Measurements from ENCODE around the gene NABP2. TPM values are rescaled to one million over a fixed set of nuclear protein-coding genes. Genes with fewer than 3 reads are reported as not detected.
"Not testable (repeated sequence)": the region's sequence is repeated elsewhere in the genome, so short reads cannot be mapped to it uniquely, and the experiment has no call there.

NABP2 gene
- polyA plus RNA-seq (ENCODE audit: insufficient read length in 3 of 3): 10 to 100 TPM; 26.1 to 31.5 (median 29.5) TPM

- DNase-seq (ENCODE audit: low read depth in 3 of 3, low spot score in 2 of 3): peak; percentile 94 to 97 (median 94)
Observed at GRCh38 chr12:56224102-56224701, at the start of gene NABP2. NABP2 (plus strand) TSS chr12:56224342; CDS start chr12:56224857, 515 bp downstream.

- DNase-seq (ENCODE audit: low read depth in 3 of 3, low spot score in 2 of 3): no peak
Observed at GRCh38 chr12:56178347-56178746, 45.8 kb upstream of the NABP2 start.

GRCh38 chr12:56186957-56187356, 37.2 kb upstream of the NABP2 start:
- DNase-seq (ENCODE audit: low read depth in 3 of 3, low spot score in 2 of 3): no peak

GRCh38 chr12:56188131-56188777, 35.9 kb upstream of the NABP2 start:
- DNase-seq (ENCODE audit: low read depth in 3 of 3, low spot score in 2 of 3): no peak

GRCh38 chr12:56188778-56189098, 35.4 kb upstream of the NABP2 start:
- no peak for DNase-seq (ENCODE audit: low read depth in 3 of 3, low spot score in 2 of 3)

GRCh38 chr12:56189099-56189917, 34.8 kb upstream of the NABP2 start, which contains the start of gene SMARCC2:
SMARCC2 (minus strand) TSS chr12:56189483; CDS start chr12:56189461, 22 bp downstream.
- DNase-seq (ENCODE audit: low read depth in 3 of 3, low spot score in 2 of 3): peak in 2 of 3 donors; percentile 72 to 78

- DNase-seq (ENCODE audit: low read depth in 3 of 3, low spot score in 2 of 3): peak; percentile 86 to 91 (median 89)
Observed at GRCh38 chr12:56189918-56190694, 34.0 kb upstream of the NABP2 start.

GRCh38 chr12:56190695-56191155, 33.4 kb upstream of the NABP2 start:
- DNase-seq (ENCODE audit: low read depth in 3 of 3, low spot score in 2 of 3): no peak

GRCh38 chr12:56192582-56192981, 31.6 kb upstream of the NABP2 start:
- no peak for DNase-seq (ENCODE audit: low read depth in 3 of 3, low spot score in 2 of 3)

GRCh38 chr12:56193025-56193578, 31.0 kb upstream of the NABP2 start:
- DNase-seq (ENCODE audit: low read depth in 3 of 3, low spot score in 2 of 3): peak; percentile 73 to 78 (median 77)

- not testable (repeated sequence) for DNase-seq (ENCODE audit: low read depth in 3 of 3, low spot score in 2 of 3)
Observed at GRCh38 chr12:56196818-56197550, 27.2 kb upstream of the NABP2 start.

- no peak for DNase-seq (ENCODE audit: low read depth in 3 of 3, low spot score in 2 of 3)
Observed at GRCh38 chr12:56197921-56198635, 26.1 kb upstream of the NABP2 start.

- no peak for DNase-seq (ENCODE audit: low read depth in 3 of 3, low spot score in 2 of 3)
Observed at GRCh38 chr12:56198836-56199235, 25.3 kb upstream of the NABP2 start.

GRCh38 chr12:56202366-56202765, 21.8 kb upstream of the NABP2 start:
- no peak for DNase-seq (ENCODE audit: low read depth in 3 of 3, low spot score in 2 of 3)

- DNase-seq (ENCODE audit: low read depth in 3 of 3, low spot score in 2 of 3): no peak
Observed at GRCh38 chr12:56202838-56203237, 21.3 kb upstream of the NABP2 start.

GRCh38 chr12:56204275-56204674, 19.9 kb upstream of the NABP2 start:
- DNase-seq (ENCODE audit: low read depth in 3 of 3, low spot score in 2 of 3): no peak

- DNase-seq (ENCODE audit: low read depth in 3 of 3, low spot score in 2 of 3): no peak
Observed at GRCh38 chr12:56205445-56205844, 18.7 kb upstream of the NABP2 start.

GRCh38 chr12:56206452-56207166, 17.5 kb upstream of the NABP2 start:
- no peak for DNase-seq (ENCODE audit: low read depth in 3 of 3, low spot score in 2 of 3)
